Stomach (tissue), 4 donors: ENCODE data around the gene R3HDM2.

ENCODE experiments used
- EP300 ChIP-seq: sonication (generic); formaldehyde crosslinking; IDR thresholded peaks from one replicate; pipeline ENCODE4 v1.6.1; 2017; ENCODE audit warnings: antibody characterized with exemption
- POLR2A ChIP-seq, 4 donors: fragments of 450-650 bp; IDR thresholded peaks; one replicate each; pipeline ENCODE4 v1.6.1; 2016; ENCODE audit warnings: antibody characterized with exemption in 4 of 4, control low read depth in 2 of 4, mild to moderate bottlenecking in 1 of 4, moderate library complexity in 1 of 4
- POLR2AphosphoS5 ChIP-seq, 3 donors: sonication (generic); formaldehyde crosslinking; IDR thresholded peaks; one replicate each; pipeline ENCODE4 v1.6.1; 2016; ENCODE audit warnings: antibody characterized with exemption in 3 of 3
- TF ChIP-seq, protein P1 (sequence below), 7 experiments: fragments of 450-650 bp in 4 of 7; fragments of 200-600 bp in 3 of 7; sonication (generic) in 3 of 7; IDR thresholded peaks; one replicate each; pipeline ENCODE4 v1.5.1; 2016 to 2019; ENCODE audit warnings: antibody characterized with exemption in 7 of 7, control low read depth in 2 of 7, mild to moderate bottlenecking in 1 of 7

DNA sequence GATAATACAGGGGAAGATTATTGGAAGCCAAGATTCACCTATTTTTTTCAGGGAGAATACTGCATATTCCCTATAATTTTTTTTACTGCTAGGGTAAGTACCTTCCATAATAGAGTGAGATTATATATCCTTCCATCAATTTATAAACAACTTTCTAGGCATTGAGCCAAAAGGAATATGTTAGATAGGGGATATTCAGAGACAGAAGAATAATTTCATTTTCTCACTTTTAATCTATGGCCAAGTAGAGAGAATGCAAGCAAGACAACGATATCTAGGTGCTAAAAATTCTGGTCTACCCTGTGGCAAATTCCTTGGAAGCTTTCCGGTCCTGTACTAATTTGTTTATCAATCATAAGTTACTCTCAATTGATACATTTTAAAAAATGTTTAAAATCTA, 110.2 kb downstream of the R3HDM2 start:
- TF ChIP-seq, protein P1, sequence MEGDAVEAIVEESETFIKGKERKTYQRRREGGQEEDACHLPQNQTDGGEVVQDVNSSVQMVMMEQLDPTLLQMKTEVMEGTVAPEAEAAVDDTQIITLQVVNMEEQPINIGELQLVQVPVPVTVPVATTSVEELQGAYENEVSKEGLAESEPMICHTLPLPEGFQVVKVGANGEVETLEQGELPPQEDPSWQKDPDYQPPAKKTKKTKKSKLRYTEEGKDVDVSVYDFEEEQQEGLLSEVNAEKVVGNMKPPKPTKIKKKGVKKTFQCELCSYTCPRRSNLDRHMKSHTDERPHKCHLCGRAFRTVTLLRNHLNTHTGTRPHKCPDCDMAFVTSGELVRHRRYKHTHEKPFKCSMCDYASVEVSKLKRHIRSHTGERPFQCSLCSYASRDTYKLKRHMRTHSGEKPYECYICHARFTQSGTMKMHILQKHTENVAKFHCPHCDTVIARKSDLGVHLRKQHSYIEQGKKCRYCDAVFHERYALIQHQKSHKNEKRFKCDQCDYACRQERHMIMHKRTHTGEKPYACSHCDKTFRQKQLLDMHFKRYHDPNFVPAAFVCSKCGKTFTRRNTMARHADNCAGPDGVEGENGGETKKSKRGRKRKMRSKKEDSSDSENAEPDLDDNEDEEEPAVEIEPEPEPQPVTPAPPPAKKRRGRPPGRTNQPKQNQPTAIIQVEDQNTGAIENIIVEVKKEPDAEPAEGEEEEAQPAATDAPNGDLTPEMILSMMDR (IDR thresholded peaks at IDR 0.05), result no peak
- TF ChIP-seq POLR2AphosphoS5 (IDR thresholded peaks at IDR 0.05) (no peak), EP300 (no peak), POLR2A (IDR thresholded peaks at IDR 0.05) (no peak)
